Body of pancreas (tissue), 4 donors: ENCODE measurements around the gene CHST10. TPM values are rescaled to one million over a fixed set of nuclear protein-coding genes. Genes with fewer than 3 reads are reported as not detected.

Experiments used
- ATAC-seq: fragments of 150-250 bp; one replicate; pipeline ENCODE4 v1.9.1; 2016
- DNase-seq, 4 donors: peaks; one replicate each; pipeline ENCODE4 v3.0.0-alpha.2; 2019
- H3K27ac ChIP-seq, 4 donors: fragments of 200-600 bp; sonication (generic); 1 replicate in 3 of 4; 2 replicates in 1 of 4; pipeline versions ENCODE4 v1.5.1 to v1.6.1; 2016 to 2019; ENCODE audit warnings: mild to moderate bottlenecking in 1 of 4, mixed read lengths in 1 of 4, moderate library complexity in 1 of 4
- H3K27me3 ChIP-seq, 2 donors: fragments of 200-600 bp; sonication (generic); one replicate each; pipeline ENCODE4 v1.6.0; 2016; ENCODE audit warnings: mild to moderate bottlenecking in 1 of 2
- H3K36me3 ChIP-seq, 2 donors: fragments of 200-600 bp; sonication (generic); replicated peaks in 1 of 2; 2 replicates each; pipeline ENCODE4 v1.5.1; 2016; ENCODE audit warnings: low read depth in 2 of 2; ENCODE audit not compliant: insufficient read depth in 1 of 2
- H3K4me1 ChIP-seq: fragments of 200-600 bp; sonication (generic); one replicate; pipeline ENCODE4 v1.6.0; 2016
- H3K4me3 ChIP-seq, 2 donors: fragments of 200-600 bp; sonication (generic); 1 replicate in 1 of 2; 2 replicates in 1 of 2; pipeline ENCODE4 v1.5.1; 2016 to 2019
- H3K9me3 ChIP-seq, 3 donors: fragments of 200-600 bp; sonication (generic); 1 replicate in 2 of 3; 2 replicates in 1 of 3; pipeline ENCODE4 v1.5.1; 2016
- POLR2A ChIP-seq, 3 donors: fragments of 450-650 bp; IDR thresholded peaks; one replicate each; pipeline ENCODE4 v1.6.1; 2016; ENCODE audit warnings: antibody characterized with exemption in 3 of 3, mild to moderate bottlenecking in 2 of 3
- WGBS, 2 donors: methylation state at CpG; one replicate each; pipeline ENCODE4 v1.1.5; 2017; 5-methylcytosine and 5-hydroxymethylcytosine counted together
- intact Hi-C: fragments of 100-400 bp; cut with DNase I; formaldehyde crosslinking; loops from one replicate; pipeline ENCODE4 v1.15.1; 2023
- total RNA-seq, 2 donors: library from RNA; depleted of rRNA; stranded (reverse); fragments of >200 nt; gene quantifications; one replicate each; pipeline ENCODE4 v1.1.0, GENCODE V29; 2016
- TF ChIP-seq, protein P1 (sequence below), 7 experiments: fragments of 450-650 bp in 4 of 7; fragments of 200-600 bp in 3 of 7; sonication (generic) in 3 of 7; IDR thresholded peaks; one replicate each; pipeline ENCODE4 v1.5.1; 2016 to 2019; ENCODE audit warnings: antibody characterized with exemption in 7 of 7

The CHST10 gene
- total RNA-seq, 2 donors from 2014 or later = 2.3 to 13.0 TPM

DNA sequence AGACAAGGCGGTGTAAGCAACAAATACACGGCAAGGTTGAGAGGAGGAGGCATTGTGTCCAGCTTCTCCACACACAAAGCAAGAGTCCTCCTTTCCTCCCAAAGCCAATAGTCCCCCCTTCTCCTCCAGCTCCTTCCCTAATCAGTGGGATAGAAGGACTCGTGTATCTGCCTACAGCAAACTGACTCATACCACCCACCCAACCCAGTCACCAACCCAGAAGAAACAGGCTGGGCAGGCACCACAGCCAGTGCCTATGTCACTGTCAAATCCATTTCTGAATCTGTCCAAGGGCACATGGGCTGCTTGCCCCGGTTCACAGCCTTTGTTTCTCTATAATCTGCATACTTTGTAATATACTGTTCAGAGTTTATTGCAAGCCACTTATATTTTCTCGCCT is 33.6 kb upstream of the CHST10 start:
- Histone ChIP-seq H3K27ac (no peak overlapping the region), H3K27me3 (no peaks in the 10 kb centered on the region), H3K9me3 (no peaks in the 10 kb centered on the region), H3K36me3 (no peaks in the 10 kb centered on the region), H3K4me3 (no peak overlapping the region), H3K4me1 (no peaks in the 10 kb centered on the region)
- ATAC-seq = no peak
- no peak for TF ChIP-seq POLR2A (IDR thresholded peaks at IDR 0.05)
- TF ChIP-seq, protein P1, sequence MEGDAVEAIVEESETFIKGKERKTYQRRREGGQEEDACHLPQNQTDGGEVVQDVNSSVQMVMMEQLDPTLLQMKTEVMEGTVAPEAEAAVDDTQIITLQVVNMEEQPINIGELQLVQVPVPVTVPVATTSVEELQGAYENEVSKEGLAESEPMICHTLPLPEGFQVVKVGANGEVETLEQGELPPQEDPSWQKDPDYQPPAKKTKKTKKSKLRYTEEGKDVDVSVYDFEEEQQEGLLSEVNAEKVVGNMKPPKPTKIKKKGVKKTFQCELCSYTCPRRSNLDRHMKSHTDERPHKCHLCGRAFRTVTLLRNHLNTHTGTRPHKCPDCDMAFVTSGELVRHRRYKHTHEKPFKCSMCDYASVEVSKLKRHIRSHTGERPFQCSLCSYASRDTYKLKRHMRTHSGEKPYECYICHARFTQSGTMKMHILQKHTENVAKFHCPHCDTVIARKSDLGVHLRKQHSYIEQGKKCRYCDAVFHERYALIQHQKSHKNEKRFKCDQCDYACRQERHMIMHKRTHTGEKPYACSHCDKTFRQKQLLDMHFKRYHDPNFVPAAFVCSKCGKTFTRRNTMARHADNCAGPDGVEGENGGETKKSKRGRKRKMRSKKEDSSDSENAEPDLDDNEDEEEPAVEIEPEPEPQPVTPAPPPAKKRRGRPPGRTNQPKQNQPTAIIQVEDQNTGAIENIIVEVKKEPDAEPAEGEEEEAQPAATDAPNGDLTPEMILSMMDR (IDR thresholded peaks at IDR 0.05) = no peak
- DNase-seq = no peak
- 72 to 77% methylated on average over 5 of the region's 5 CpGs for WGBS, 2 donors
- intact Hi-C loops = no loop called here

- intact Hi-C loops = no loop called here
- WGBS, 2 donors = 80 to 84% methylated on average over 2 of the region's 2 CpGs
- ATAC-seq = no peak
- H3K4me3 ChIP-seq = no peak overlapping the region
- H3K9me3 ChIP-seq = no peaks in the 10 kb centered on the region
- DNase-seq = no peak
- no peak overlapping the region for H3K27ac ChIP-seq
- TF ChIP-seq, protein P1 (IDR thresholded peaks at IDR 0.05) = no peak
- no peak for TF ChIP-seq POLR2A (IDR thresholded peaks at IDR 0.05)
- no peaks in the 10 kb centered on the region for H3K4me1 ChIP-seq
- H3K27me3 ChIP-seq = no peaks in the 10 kb centered on the region
- no peaks in the 10 kb centered on the region for H3K36me3 ChIP-seq
Measured at GRCh38 chr2:100446696-100447095, 29.2 kb upstream of the CHST10 start.

DNA sequence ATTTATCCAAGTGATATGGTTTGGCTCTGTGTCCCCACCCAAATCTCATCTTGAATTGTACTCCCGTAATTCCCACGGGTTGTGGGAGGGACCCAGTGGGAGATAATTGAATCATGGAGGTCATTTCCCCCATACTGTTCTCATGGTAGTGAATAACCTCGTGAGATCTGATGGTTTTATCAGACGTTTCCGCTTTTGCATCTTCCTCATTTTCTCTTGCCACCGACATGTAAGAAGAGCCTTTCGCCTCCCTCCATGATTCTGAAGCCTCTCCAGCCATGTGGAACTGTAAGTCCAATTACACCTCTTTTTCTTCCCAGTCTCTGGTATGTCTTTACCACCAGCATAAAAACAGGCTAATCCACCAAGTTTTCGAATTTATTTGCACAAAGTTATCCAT is 20.3 kb upstream of the CHST10 start:
- DNase-seq = no peak
- TF ChIP-seq POLR2A (IDR thresholded peaks at IDR 0.05) = no peak
- TF ChIP-seq, protein P1 (IDR thresholded peaks at IDR 0.05) = no peak
- ATAC-seq = no peak
- 66 to 69% methylated on average over 8 of the region's 8 CpGs for WGBS, 2 donors
- no peaks in the 10 kb centered on the region for H3K27me3 ChIP-seq
- H3K9me3 ChIP-seq = no peaks in the 10 kb centered on the region
- H3K4me1 ChIP-seq = no peaks in the 10 kb centered on the region
- no peak overlapping the region for H3K27ac ChIP-seq
- intact Hi-C loops = no loop called here
- H3K4me3 ChIP-seq = no peak overlapping the region
- no peaks in the 10 kb centered on the region for H3K36me3 ChIP-seq

- Histone ChIP-seq H3K4me3 (no peak overlapping the region), H3K4me1 (no peaks in the 10 kb centered on the region), H3K36me3 (no peaks in the 10 kb centered on the region), H3K27me3 (no peaks in the 10 kb centered on the region), H3K9me3 (no peaks in the 10 kb centered on the region), H3K27ac (no peak overlapping the region)
- WGBS, 2 donors = 30 to 61% methylated on average over 1 of the region's 1 CpG
- intact Hi-C loops = no loop called here
- DNase-seq (no peak), ATAC-seq (no peak)
- TF ChIP-seq, protein P1 (IDR thresholded peaks at IDR 0.05) = no peak
- no peak for TF ChIP-seq POLR2A (IDR thresholded peaks at IDR 0.05)
Measured at GRCh38 chr2:100429726-100430125, 12.3 kb upstream of the CHST10 start.

DNA sequence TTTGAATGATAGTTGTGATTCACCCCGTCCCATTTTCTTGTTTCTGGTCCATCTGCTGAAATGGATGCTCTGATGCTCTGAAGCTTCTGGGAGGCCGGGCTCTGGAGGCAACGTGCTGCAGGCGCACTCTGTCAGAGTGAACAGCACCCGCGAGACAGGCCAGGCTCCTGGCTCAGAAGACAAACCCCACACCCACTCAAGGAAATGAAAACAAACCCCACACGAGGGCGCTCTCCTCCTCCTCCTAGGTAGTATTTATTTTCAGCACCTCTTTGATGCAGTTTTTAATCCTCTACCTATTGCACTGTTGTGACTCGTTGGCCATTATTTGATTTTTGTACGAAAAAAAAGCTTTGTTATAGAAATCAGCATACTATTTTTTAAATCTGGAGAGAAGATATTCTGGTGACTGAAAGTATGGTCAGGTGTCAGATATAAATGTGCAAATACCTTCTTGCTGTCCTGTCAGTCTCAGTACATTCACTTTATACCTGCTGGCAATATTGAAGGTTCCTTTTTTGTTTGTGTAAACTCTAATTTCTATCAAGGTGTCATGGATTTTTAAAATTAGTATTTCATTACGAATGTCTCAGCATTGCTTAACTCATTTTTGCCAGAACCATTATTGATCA is 10.3 kb upstream of the CHST10 start:
- ATAC-seq (no peak), DNase-seq (peak; percentile 60 to 80 (median 68))
- Histone ChIP-seq H3K27me3 (no peaks in the 10 kb centered on the region), H3K4me3 (no peak overlapping the region), H3K36me3 (no peaks in the 10 kb centered on the region), H3K27ac (no peak overlapping the region), H3K4me1 (no peaks in the 10 kb centered on the region), H3K9me3 (no peaks in the 10 kb centered on the region)
- no peak for TF ChIP-seq POLR2A (IDR thresholded peaks at IDR 0.05)
- TF ChIP-seq, protein P1 (IDR thresholded peaks at IDR 0.05) = peak in 6 of 7 experiments; percentile 37 to 50 (median 44)
- intact Hi-C loops = no loop called here
- WGBS, 2 donors = 13 to 16% methylated on average over 11 of the region's 11 CpGs
